Fibroblast of skin of right quadriceps (primary cell): ENCODE measurements around the gene EDRF1.
"Not testable (repeated sequence)": the region's sequence is repeated elsewhere in the genome, so short reads cannot be mapped to it uniquely, and the experiment has no call there.

Experiments used
- DNase-seq: peaks from one replicate; pipeline ENCODE4 v3.0.0-alpha.2; 2013

EDRF1 gene

GRCh38 chr10:125709553-125710474 is 9.7 kb upstream of the EDRF1 start:
- DNase-seq: no peak

- DNase-seq: no peak
Observed at GRCh38 chr10:125711110-125711750, 8.3 kb upstream of the EDRF1 start.

- DNase-seq: not testable (repeated sequence)
Observed at GRCh38 chr10:125714728-125715127, 4.8 kb upstream of the EDRF1 start.

GRCh38 chr10:125720002-125720382 is 483 bp downstream of the EDRF1 start:
- no peak for DNase-seq

GRCh38 chr10:125721035-125721434 is 1.5 kb downstream of the EDRF1 start:
- DNase-seq: no peak

GRCh38 chr10:125722811-125723210 is 3.3 kb downstream of the EDRF1 start:
- DNase-seq: no peak

- DNase-seq: no peak
Observed at GRCh38 chr10:125726914-125727313, 7.4 kb downstream of the EDRF1 start.

GRCh38 chr10:125727436-125727835 is 7.9 kb downstream of the EDRF1 start:
- no peak for DNase-seq

- DNase-seq: no peak
Observed at GRCh38 chr10:125734148-125734547, 14.6 kb downstream of the EDRF1 start.

GRCh38 chr10:125734823-125735222 is 15.3 kb downstream of the EDRF1 start:
- DNase-seq: no peak

- no peak for DNase-seq
Observed at GRCh38 chr10:125738206-125738605, 18.7 kb downstream of the EDRF1 start.

GRCh38 chr10:125739994-125740679 is 20.6 kb downstream of the EDRF1 start:
- no peak for DNase-seq

GRCh38 chr10:125742465-125742864 is 23.0 kb downstream of the EDRF1 start:
- no peak for DNase-seq

GRCh38 chr10:125744909-125745308 is 25.4 kb downstream of the EDRF1 start:
- no peak for DNase-seq

GRCh38 chr10:125747417-125747816 is 27.9 kb downstream of the EDRF1 start:
- no peak for DNase-seq

- no peak for DNase-seq
Observed at GRCh38 chr10:125756196-125756595, 36.7 kb downstream of the EDRF1 start.

- DNase-seq: no peak
Observed at GRCh38 chr10:125756853-125757487, 37.5 kb downstream of the EDRF1 start.

- no peak for DNase-seq
Observed at GRCh38 chr10:125757742-125758141, 38.2 kb downstream of the EDRF1 start.

GRCh38 chr10:125761961-125762360 is 42.5 kb downstream of the EDRF1 start:
- no peak for DNase-seq

- no peak for DNase-seq
Observed at GRCh38 chr10:125762692-125763648, 43.5 kb downstream of the EDRF1 start.

- DNase-seq: no peak
Observed at GRCh38 chr10:125765835-125766234, 46.3 kb downstream of the EDRF1 start.

GRCh38 chr10:125766511-125766910 is 47.0 kb downstream of the EDRF1 start:
- DNase-seq: no peak
